GM19351 (cell line): ENCODE results near the gene GLI3.

Experiments
- ATAC-seq: cut with Tn5 transposase; IDR thresholded peaks from one replicate; pipeline ENCODE4 v1.9.1; 2021; ENCODE audit warnings: mild to moderate bottlenecking, moderate library complexity; ENCODE audit not compliant: unreplicated experiment

The GLI3 gene

DNA sequence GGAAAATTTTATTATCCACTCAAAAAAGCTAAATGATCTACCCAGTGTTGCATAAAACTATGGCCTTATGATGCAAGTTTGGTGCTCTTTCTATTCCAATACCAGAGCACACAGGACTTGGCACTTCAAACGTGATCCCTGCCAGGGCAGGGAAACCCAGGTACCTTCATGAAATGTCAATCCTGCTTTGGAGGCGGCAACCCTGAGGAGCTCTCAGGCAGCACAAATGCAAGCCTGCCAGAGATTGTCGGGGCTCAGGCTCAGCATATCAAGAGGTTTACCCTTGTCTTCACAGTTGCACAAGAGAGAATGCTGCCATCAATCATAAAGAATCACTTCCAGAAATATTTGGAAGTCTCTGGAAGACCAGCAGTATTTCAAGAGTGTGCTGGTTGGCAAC is 151.5 kb downstream of the GLI3 start:
- no peak for ATAC-seq

DNA sequence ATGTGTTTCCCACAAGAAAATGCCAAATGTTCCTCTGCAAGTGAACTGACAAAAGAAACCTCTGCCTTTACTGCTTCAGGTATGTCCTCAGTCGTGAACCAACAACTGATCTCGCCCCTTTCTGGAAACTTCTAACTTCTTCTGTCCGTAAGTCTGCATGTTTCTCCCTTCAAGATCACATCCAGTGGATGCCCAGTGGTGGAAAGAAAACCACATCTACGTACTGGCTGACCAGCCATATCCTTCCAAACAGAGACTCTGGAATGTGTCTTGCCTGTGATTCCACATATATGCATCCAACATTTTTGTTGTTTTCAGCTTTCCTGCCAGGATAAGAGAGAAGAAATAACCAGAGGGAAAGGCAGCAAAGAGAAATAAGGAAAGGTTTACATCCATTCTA is 152.7 kb downstream of the GLI3 start:
- ATAC-seq = no peak

DNA sequence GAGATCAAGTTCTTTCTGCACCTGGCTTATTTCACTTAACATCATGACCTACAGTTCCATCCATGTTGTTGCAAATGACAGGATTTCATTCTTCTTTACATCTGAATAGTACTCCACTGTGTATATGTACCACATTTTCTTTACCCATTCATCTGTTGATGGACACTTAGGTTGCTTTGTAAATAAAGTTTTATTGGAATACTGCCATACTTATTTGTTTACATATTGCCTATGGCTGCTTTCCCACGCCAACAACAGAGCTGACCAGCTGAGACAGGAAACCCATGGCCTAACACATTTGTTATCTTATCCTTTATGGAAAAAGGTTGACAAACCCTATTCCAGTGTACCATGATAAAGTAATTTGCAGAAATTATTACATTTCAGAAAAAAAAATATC is 153.7 kb downstream of the GLI3 start:
- ATAC-seq = no peak

DNA sequence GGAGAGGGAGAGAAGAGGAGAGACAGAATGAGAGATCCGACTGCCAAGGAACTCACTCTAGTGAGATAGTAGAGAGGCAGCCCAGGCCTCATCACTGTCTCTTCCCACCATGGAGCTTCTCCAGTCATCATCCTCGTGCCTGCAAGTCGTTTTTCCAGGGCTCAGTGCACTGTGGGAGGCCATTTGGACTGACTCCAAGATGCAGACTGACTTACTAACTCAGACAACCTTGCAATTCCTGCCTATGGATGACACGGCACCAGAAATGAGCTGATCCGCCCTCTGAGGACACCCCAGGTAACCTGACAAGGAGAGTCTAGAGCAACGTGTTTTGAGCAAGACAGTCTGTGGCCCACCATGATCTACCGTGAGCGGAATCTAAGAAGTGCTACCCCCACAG is 154.9 kb downstream of the GLI3 start:
- ATAC-seq = no peak

DNA sequence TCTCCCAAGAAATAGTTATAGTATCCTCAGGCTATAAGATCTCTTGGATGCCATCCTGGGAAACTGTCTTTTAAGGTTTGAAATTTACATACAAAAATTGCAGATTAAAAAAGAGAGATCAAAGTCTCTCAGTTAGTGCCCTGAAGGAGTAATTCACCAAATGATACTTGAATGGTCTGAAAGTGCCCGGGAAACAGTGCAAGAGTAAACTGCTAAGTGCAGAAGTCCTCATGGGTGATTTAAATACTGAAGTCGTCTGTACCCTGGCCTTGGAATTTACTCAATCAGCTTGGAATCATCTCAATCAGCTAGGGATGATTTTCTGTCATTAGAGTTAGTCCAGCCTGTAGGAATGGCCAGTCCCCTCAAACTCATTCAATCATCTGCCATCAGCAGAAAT is 155.3 kb downstream of the GLI3 start:
- no peak for ATAC-seq

DNA sequence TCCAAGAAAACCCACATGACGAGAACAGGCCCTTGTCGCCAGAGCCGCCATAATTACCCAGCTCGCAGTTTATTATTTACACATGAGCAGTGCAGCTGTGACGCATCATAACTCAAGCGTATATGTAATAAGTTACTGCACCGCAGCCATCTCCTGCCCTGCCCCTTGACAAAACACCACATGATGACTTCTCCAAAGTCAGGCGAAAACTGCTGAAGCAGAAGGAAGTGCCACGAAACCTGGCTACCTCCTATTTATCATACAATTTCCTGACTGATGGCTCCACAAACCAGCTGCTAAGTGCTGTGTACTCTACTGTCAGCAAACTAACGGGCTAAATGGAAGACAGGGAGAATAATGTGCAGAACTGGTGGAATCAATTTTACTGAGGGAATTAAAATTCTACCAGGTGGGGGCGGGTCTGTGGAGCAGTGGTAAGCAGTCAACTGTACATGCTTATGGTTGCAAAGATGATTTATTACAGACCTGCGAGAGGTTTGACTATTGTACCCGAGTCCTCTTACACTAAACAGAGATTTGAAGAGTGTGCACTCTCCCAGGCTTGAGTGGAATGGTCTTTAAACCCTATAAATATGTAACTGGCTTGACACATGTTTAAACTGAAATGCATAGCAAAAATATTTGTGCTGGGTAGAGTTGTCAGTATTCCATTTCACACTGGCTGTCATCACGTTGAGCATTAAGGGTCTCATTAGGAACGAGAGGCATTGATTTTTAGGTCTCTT is 156.0 kb downstream of the GLI3 start:
- ATAC-seq = no peak

DNA sequence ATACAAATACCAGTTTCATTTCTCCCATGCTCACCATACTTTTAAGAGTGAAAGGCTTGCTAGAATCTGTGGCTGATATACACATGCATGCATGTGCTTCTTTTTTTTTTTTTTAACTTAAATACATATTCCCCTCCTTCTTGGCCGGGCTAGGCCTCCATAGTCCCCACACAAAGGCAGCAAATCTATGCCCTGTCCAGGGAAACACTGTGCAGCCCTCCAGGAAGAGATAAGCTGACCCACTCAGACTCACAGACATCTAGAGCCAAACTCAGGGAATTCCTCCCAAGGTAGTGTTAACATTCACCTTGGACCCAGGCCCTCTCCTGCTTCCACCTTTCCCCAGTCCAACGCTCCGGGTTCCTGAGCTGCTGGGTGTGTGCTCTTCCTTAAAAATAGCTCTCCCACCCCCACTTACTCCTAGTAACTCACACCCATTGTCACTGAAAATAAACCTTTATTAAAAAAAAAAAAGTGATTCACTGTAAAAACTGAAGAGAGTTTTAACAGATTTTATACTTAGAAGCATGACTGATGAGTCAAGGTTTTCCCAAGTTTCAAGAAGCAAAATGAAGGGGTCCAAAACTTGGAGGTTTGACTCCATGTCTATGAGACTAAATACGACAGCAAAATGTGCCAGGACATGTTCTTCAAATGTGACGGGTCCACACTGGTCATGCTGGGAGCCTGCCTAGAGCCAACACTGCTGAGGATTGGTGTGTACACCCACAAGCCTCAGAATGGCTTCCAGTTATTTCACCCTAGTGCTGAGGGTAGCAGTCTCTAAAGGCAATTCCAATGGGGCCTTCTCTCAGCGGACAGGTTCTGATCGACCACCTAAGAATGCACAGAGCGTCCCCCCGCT is 159.5 kb downstream of the GLI3 start:
- ATAC-seq = no peak

DNA sequence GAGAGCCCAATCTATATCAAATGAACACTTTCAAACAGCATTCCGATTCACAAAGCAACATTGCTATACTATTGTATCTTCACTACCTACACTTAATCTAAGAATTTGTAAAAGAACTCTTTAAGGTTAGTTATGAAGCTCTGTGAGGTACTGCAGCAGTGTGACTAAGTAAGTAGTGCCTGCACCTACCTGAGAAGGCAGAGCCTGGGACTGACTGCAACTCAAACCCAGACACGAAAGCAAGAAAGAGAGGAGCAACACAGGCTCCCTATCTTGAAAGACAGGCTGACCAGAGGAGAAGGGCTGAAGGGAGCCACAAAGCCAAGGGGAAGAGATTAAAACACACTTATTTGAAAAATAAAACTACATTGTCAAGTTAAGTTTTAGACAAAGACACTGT is 160.1 kb downstream of the GLI3 start:
- no peak for ATAC-seq

DNA sequence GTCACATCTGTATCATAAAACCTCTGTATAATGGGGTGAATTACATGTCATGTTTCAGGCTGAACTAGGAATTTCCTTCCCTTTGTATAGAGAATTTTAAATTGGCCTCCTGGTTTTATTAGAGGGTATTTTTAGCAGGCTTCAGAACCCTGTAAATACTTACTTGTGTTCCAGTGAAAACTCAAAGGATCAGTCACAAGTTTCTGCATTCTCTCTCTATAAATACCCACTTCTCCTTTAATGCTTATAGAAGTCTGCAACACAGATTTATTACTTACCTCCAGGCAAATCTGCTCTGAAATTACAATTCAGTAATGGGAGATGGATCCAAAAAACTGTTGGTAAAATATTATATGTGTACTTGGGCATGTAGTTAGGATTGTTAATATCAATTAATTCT is 161.6 kb downstream of the GLI3 start:
- no peak for ATAC-seq

DNA sequence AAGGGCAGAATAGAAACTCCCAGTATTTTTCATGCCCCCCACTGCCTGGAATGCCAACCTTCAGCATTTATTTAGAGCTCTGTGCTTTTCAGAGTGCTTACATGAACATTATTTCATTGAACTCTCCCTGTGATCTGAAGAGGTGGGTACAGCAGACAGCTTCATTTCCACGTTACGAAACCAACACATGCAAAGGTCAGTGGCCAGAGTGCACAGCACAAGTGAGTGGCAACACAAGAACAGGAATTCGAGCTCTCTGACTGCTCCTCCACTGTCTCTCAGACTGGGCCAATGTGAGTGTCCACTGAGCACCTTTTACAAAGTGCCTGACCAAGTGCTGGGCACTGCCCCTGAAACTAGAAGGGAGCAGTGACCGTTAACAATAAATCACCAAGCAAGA is 162.9 kb downstream of the GLI3 start:
- ATAC-seq = no peak

DNA sequence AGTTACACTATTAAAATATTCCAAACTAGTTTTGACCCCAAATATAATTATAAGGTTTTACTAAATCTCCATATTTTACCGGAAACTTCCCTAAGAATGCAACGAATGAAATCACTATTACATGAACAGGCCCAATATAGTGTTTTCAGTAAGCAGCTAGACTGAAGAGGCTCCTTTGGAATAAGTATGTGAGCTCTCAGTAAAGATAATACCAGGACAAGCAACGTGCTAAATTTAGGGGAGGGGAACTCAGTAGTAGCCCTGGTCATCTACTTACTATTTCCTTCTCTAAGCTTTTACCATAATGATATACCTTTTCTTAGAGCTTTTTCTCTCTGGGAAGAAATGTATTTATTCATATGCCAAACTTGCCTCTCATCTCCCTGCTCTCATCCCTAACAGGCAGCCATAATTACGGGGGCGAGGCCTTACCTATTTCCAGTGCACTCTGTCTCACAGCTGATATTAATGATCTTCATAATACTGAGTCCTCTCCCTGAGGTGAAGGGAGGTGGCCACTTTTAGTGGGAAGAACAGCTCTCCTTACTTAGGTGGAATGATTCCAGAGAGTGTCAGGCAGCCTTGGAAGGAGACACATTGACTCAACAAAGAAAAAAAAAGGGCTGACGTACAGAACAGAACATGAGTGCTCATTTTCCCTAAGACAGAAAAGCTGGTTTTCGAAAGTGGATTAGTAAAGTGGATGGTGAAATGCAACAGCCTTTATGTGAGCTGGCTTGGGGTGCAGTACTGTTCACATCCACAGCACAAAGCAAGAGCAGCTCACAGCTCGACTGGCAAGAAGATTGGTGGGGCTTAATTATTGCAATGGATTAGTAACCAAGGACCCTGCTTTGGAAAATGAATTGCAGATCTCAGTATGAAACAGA is 165.4 kb downstream of the GLI3 start:
- ATAC-seq = no peak

DNA sequence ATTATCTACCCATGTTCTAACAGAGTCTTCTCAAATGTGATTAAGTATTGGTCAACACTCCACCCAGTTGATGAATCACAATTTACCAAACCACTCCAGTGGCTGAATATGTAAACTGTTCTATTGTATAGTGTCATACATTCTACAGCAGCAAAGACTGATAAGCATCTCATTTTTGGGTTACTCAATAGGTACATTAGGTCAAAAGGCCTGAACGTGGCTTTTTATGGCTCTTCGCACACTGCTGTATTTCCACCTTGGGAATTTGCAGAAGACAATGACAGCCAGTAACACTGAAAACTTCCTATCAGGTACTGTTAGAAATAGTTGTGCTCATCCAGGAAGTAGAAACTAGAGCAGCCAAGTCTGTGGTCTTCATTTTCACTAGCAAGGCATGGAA is 166.9 kb downstream of the GLI3 start:
- no peak for ATAC-seq

DNA sequence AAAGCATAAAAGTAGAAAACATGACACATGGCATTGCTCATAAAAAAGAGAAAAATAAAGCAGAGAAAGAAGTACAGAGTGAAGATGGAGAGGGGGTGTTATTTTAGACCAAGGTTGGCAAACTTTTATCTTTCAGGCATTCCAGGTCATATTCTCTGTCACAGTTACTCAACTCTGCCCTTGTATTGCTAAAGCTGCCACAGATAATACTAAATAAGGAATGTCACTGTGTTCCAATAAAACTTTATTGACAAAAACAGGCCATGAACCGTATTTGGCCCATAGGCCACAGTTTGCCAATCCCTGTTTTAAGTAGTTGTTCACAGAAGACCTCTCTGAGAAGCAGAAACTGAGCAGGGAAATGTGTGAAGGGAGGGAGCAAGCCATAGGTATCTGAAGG is 167.4 kb downstream of the GLI3 start:
- ATAC-seq = no peak

DNA sequence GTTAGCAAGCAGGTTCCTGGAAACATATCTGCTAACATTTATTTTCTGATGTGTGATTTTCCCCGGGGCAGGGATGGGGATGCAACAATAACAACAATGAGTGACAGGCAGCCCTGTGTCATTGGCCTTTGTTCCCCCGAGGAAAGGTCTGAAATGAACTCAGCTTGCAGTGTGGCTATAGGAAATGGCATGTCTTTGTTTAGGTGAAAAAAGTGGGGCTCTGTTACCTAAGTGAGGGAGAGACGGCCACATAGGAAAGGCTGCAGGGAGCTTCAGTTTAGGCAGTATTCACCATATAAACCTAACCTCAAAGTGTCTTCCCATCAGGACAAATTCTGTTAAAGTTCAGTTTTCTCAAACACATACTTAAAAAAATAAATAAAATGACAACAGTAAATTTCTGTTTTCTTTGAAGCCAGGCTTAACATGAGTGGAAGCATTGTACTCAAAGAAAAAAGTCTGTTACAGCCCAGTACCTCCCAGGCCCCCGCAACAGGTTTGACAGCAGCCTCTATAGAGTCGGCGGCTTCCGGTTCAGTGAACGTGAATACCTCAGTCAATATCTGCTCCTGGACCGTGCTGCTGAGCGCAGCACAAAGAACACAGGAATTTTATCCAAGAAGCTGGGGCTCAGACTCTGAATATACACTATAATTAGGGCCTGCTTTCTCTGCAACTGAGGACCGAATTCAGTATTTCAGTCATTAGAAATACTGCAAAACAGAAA is 168.3 kb downstream of the GLI3 start:
- ATAC-seq = no peak

DNA sequence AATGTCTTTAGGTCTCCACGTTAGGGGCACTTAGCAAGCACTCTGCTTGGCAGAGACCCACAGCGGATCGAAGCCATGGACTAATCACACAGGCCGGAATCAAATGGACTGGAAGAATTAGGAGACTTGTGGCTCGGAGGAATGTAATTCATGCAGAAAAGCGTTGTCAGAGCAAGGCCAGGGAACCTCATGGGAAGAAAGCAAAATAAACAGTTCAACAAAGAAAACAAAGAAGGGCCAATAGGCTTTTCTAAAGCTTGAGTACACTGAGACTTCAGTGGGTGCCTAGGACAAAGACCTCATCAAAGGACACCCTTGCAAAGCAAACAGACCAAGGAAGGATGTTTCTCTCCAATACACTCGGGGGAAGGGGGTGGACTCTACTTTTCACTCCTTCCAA is 171.1 kb downstream of the GLI3 start:
- no peak for ATAC-seq

DNA sequence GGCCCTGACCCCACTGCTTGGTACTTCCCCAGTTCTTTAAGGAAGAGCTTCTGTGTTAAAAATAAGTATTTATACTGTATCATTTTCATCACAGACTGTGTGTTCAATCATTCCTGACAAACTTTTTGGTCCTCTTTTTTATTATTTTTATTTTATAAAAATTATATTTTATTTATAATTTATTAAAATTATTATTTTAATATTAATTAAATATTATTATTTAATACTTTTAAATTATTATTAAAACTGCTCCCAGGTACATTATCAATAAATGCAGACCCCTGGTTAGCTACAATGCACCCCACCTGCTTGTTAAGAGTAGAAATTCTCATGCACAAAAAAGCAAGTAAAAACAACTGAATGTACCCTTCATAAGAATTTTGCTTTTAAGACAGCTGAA is 172.0 kb downstream of the GLI3 start:
- ATAC-seq = no peak

DNA sequence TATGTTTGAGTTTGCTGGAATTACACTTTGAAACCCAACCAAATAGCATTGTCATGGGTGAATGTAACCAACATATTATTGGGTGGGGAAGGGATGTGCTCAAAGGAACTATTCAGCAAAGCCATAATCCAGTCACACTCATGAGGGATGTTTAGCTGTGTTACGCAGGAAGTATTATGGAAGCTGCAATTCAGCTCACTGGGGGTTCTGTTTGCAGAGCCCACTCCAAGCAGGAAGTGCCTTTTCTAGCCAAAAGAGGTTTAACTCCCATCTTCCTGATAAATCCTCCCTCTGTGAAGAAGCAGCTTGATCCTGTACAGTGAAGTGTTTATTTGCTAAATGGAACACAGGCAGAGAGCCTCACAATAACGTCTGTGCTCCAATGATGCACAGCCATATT is 172.5 kb downstream of the GLI3 start:
- ATAC-seq = no peak

DNA sequence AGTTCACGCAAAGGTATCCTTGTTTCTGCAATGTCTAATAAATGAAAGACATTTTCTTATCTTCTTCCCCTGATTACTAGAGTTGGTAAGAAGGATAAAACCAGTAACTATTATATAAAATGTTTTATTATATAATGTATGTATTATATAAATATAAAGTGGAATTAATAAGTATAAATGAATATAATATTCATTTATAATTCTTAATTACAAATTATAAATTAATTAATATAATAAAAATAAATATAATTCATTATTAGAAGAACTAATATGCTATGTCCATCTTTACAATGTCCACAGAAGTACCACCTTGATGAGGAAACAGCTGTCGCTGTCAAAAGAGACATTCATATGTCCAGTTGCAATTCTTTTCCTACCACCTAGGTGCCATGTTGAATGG is 177.7 kb downstream of the GLI3 start:
- no peak for ATAC-seq

DNA sequence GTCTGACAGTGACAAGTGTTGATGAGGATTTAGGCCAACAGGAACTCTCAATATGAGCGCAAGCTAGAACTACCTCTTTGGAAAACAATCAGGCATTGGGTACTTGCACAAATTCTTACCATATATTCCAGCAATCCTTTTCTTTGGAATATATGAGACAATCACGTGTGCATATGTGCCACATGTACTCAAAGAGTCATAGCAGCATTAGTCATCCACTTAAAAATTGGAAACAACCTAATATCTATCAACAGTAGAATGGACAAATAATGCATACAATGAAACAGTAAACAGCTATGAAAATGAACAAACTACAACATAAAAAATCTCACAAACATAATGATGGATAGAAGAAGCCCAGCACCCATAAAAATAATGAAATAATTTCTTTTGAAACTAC is 179.7 kb downstream of the GLI3 start:
- no peak for ATAC-seq

DNA sequence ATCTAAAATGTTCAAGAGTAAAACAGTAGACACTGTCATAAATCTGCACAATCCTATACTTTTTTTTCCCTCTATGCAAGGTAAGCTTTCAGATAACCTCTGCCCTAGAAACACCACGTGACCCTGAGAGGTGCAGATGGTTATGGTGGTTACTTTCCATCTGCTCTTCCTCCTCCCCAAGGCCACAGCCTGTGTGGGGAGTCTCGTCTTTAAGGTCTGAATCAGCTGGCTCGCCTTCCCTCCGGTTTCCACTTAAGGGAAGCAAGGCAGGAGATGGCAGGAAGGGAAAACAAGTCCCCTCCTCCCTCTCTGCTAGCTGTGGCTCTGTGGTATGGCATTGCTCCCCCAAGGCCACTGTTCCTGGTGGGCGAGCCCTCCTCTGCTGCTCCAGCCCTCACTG is 181.8 kb downstream of the GLI3 start:
- no peak for ATAC-seq

DNA sequence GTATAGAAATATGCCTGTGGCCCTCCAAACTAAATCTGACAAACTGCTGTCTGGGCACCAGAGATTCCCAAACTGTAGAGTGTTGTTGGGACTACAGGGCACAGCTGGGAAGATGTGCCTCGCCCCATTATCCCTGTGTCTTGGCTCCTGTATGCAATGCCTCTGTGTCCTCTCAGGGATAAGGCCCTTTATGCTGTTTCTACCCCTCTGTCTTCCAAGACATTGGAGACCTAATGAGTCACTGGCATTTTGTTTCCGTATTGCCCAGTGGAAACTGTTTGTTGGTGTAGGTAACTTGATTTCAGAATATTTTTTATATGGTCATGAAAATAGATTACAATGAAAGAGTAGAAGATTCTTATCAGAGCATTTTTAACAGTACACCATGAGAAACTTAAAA is 183.2 kb downstream of the GLI3 start:
- ATAC-seq = no peak
